Right ventricle myocardium inferior (tissue), 1 donor: ENCODE results near the gene FOXA3. TPM values are rescaled to one million over a fixed set of nuclear protein-coding genes. Genes with fewer than 3 reads are reported as not detected.

Source experiments
- ATAC-seq: fragments of 200-7000 bp; cut with Tn5 transposase; one replicate; pipeline ENCODE4 v1.9.1; 2020; ENCODE audit warnings: mild to moderate bottlenecking, moderate library complexity
- DNase-seq: peaks from one replicate; pipeline ENCODE4 v3.0.0; 2021; ENCODE audit errors: missing footprints
- intact Hi-C: fragments of 100-400 bp; cut with DNase I; formaldehyde crosslinking; loops from one replicate; pipeline ENCODE4 v1.11.0; 2022
- long read RNA-seq: library from polyadenylated mRNA; unstranded; transcript quantifications from one replicate; pipeline ENCODE4 v2.0.0, GENCODE V29; 2021
- total RNA-seq: library from RNA; stranded (reverse); fragmentation: NEBNext Ultra II Directional; extraction: Animal tissue kit (Norgen Biotek cat#: 25700); gene quantifications from one replicate; pipeline ENCODE4 v1.2.1, GENCODE V29; 2021
- donor health status: DM: no; HTN: yes; CAD: no; lungs with severe emphysema.

Gene FOXA3
- total RNA-seq, result not detected
- long read RNA-seq, result 0 reads

DNA sequence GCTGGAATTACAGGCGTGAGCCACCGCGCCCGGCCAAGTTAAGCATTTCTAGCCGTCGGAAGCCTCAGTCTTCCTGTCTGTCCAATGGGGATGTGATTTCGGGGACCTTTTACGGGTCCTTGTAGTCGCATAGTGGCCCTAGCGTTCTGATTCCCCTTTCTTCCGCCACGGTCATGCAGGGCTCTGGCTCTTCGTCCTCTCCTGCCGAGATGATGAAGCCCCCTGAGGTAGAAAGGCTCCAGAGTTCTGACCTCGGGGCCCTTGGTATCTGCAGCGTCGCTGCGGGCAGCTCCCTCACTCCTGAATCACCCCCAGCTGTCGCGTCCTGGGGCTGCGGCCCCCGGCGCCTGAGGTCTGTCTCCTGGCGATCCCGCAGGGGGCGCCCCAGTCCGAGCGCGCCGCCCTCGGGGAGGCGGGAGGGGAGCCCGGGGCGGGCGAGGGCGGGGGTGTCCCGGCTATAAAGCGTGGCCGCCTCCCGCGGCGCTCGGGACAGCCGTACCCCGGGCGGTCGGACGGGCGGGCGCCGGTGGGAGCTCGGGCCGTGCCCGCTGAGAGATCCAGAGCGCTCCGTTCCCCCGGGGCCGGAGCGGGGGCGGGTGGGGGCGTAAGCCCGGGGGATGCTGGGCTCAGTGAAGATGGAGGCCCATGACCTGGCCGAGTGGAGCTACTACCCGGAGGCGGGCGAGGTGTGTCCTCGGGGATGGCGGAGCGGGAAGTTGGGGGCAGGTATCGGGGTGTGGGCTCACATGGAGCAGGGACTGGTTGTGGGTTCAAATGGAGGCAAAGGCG is at the start of gene FOXA3:
FOXA3 (plus strand) TSS at position 487 of the 789 bp plus-strand sequence; CDS start at position 618, 131 bp downstream.
- peak; percentile 74 for DNase-seq
- intact Hi-C loops, result loop anchor here (1.0 to 5.0 kb wide), 3 partner anchors 23 to 92 kb away; partner anchors contain the start of genes IRF2BP1 and MYPOP
- ATAC-seq, result peak; percentile 18

DNA sequence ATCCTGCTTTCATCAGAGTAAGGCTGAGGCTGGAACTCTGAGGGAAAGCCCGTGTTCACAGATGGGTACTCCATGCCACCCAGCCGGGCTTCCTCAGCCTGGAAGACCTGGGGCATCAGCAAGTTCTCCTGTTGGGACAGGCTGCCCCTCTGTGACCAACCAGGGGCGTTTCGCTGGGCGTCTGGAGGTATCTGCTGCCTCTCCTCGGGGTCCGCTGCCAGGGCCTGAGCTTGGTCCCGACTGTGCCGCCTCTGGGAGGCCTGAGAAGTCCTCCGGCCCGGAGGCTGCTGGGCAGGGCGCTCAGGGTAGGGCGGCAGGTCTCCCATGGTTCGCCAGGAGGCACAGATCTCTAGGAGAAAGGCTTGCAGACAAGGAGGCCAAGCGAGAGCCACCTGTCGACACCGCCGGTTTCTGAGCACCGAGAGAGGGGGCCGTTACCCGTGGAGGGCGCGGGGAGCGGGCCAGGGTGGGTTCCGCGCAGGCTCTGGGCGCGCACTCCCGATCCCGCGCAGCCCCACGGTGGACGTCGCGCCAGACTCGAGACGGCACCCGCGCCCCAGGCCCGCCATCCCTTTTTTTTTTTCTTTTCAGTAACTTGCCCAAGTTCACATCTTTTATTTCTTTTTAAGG is 49.2 kb upstream of the FOXA3 start, which contains the start of gene RSPH6A:
RSPH6A (minus strand) TSS at position 458 of the 630 bp plus-strand sequence; CDS start at position 326, 132 bp downstream.
- intact Hi-C loops, result loop anchor here (5.0 kb wide), 1 partner anchor 72 kb away; the partner anchor contains the start of gene IRF2BP1
- no peak for DNase-seq
- ATAC-seq, result no peak

DNA sequence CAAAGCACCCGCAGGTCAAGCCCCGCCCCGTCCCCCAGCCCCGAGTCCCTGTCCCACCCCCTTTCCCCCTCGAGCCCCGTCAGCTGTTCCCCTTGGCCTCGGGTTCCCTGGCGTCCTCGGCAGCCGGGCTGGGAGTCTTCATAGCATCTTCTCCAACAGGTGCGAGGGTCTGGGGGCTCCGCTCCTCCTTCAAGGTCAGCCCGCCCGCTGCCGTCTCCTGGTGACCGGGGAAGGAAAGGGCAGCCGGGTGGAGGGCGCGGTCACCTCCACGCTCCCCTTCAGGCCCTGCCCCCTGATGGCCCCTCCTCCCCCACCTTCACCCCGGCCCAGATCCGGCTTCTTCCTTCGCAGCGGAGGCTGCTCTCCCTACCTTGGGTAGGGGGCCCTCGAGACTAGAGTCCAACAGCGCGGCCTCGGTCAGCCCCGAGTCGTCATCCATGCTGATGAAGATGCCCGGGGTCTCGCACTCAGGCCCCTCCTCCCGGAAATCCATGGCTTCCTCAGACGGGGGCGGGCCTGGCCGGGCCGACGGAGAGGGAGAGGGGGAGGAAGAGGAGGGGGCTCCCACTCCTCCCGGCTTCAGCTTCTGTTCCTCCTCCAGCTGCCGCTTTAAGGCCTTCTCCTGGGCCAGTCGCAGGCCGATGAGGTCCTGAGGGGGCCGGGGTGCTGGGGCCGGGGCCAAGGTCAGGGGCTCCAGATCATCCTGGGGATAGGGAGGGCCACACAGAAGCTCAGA is 48.5 kb upstream of the FOXA3 start:
- ATAC-seq (no peak), DNase-seq (no peak)
- intact Hi-C loops, result loop anchor here (5.0 kb wide), 1 partner anchor 72 kb away; the partner anchor contains the start of gene IRF2BP1

DNA sequence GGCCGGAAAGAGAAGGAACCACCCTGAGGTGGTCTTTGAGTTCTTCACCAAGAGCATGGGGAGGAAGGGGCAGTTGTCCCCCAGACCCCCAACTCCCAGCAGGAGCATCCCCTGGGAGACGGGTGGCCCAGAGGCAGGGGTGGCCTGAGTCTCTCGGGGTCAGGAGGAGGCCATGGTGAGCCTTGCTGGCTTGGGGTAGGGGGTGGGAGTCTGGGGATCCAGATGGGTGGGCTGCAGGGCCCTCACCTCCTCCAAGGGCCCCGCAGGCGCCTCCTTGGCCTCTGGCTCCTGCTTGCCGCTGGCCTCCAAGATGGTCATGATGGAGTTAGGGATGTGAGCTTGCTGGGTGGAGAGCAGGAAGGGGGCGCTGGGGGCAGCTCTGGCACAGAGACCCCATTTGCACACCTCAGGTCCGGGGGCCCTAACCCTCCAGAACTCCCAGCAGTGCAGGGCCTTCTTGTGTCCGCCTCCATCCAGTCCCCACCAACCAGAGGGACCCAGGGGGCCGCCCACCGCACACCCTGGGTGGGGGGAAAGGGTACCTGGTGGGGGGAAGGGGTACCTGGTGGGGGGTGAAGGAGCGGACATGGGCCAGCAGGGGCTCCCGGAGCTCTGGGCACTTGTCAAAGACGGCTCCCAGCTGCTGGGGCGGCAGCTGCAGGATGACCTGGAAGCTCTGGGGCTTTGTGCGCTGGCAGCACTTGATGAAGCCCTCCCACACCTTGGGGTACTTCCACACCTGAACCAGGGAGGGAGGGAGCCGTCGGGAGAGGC is 47.7 kb upstream of the FOXA3 start:
- ATAC-seq (no peak), DNase-seq (no peak)
- intact Hi-C loops, result loop anchor here (5.0 kb wide), 1 partner anchor 71 kb away; the partner anchor contains the start of gene IRF2BP1

DNA sequence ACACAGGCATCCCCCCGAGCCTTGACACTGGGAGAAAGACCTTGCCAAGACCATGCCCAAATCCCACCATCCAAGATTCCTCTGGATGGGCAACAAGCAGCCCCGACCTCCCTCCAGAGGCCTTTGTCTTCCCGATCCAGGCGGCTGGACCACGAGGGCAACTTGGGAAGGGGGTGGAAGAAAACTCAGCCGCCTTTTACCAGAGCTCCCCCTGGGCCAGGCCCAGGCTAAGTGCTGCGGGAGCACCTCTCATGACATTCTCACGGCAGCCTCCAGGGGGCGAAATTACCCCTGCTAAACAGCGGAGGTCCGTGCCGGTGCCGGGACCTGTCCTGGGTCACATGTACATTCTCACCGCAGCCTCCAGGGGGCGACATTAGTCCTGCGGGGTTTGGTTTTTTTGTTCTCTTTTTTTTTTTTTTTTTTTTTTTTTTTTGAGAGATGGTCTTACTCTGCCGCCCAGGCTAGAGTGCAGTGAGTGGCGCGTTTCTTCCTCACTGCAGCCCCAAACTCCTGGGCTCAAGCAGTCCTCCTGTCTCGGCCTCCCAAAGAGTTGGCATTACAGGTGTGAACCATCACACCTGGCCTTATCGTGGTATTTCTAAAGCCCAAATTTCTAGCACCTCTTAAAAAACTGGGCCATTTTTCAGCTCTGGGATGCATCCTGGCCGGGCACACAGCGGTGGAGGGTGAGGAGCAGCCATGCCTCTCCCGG is 47.0 kb upstream of the FOXA3 start:
- intact Hi-C loops, result loop anchor here (5.0 kb wide), 1 partner anchor 70 kb away; the partner anchor contains the start of gene IRF2BP1
- DNase-seq (peak; percentile 97), ATAC-seq (peak; percentile 88)

DNA sequence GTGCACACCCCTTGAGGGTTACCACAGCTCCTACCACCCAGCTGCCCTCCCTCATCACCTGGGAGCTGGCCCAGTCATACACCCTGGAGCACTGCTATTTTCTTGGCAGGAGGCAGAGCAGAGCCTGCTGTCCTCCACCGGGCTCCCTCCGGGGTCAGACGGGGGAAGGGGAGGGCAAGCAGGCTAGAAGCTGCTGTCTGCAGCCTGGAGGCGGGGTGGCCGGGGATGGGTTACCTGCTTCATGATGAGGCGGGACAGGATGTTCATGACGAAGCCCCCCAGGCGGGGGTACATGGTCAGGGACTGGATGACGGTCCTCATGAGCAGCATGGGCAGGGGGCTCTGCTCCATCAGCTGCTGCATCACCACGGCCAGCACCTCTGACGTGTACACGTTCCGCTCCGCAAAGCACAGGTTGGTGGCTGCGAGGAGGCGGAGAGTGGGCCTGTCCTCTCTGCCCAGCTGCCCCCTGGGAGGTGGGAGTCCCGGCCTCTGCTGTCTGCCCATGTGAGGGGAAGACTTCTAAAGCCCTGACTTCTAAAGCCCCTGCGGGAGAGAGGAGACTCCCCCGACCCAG is 46.3 kb upstream of the FOXA3 start:
- intact Hi-C loops, result loop anchor here (5.0 kb wide), 1 partner anchor 69 kb away; the partner anchor contains the start of gene IRF2BP1

DNA sequence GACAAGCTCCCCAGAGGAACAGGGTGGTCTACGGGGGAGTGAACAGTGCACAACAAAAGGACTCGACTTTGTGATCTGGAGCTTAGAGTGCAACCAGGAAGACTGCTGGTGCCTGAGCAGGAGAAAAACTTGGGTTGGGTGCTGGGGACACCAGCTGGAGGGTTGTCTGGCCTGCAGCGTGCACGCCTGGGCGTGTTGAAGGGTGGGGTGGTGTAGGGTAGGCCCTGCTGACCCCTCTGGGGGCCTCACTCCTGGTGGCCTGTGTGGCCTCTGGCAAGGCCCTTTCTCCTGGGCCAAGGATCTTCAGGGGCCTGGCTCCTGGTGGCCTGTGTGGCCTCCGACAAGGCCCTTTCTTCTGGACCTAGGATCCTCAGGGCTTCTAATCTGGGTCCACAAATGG is 44.4 kb upstream of the FOXA3 start:
- intact Hi-C loops, result loop anchor here (5.0 kb wide), 1 partner anchor 68 kb away; the partner anchor contains the start of gene IRF2BP1
- DNase-seq (no peak), ATAC-seq (no peak)

More for the DNA sequence above, 46.3 kb upstream of the FOXA3 start:
- DNase-seq, result no peak
- peak; percentile 21 for ATAC-seq

DNA sequence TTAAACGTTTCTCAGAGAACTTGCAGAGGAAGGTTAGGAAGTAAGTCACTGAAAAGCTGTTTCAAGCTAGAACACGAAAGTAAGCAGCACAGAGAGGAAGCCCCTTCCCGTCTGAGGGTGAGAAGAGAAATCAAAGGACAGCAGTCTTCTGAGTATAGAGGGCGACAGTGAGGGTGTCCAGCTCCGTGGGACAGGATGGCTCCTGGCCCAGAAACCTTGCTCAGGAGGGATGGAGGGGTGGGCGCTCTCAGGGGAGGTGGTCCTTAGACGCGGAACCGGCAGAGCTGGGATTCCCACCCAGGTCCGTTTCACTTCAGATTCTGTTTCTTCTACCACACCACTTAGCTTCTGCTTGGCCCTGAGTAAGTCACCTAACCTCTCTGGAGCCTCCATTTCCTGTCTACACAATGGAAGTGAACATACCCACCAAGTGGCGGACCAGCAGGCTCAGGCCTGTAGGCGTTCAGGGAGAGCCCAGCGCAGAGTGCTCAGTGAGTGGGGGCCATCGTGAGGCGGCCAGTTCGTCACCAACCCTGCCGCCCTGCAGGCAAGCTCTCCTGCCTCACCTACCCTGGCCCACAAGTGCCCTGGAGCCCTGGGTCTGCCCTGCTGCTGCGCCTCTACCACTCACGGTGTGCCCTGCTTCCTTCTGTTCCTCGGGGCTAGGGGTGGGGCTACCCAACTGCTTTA is 43.6 kb upstream of the FOXA3 start:
- DNase-seq (no peak), ATAC-seq (no peak)
- intact Hi-C loops, result no loop called here

DNA sequence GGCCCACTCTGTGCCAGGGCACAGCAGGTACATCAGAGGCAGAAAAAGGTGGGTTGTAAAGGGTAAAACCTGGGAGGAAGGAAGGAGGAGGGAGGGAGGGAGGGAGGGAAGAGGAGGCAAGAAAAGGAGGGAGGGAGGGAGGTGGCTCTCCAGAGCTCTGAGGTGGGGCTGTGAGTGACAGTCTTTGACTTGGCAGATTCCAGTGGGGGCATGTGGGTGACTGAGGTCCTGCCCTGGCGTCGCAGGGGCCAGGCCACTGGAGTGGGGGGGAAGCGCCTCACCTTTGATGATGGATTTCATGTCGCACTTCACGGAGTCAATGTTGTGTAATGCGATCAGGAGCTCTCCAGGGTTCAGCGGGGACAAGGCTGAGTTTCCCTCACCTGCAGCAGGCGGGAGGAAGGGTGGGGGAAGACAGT is 43.0 kb upstream of the FOXA3 start:
- DNase-seq (no peak), ATAC-seq (no peak)
- intact Hi-C loops, result no loop called here

DNA sequence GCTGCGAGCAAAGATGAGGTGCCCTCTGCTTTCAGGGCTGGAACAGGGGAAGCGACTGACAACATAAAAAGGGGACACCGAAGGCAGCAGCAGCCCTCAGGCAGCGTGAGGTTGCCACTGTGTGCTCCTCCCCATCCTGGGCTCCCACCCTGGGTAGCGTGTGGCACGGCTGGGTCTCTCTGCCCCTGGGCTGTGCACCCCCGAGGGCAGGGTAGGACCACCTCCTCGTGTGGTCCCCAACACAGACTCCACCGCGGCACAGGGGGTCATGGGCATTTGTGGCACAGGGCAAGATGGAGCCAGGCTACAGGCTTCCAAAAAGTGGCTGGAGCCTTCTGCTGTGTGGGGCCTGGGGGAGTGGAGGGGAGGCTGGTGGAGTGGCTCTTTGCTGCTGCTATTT is 42.6 kb upstream of the FOXA3 start:
- ATAC-seq (no peak), DNase-seq (no peak)
- intact Hi-C loops, result no loop called here

DNA sequence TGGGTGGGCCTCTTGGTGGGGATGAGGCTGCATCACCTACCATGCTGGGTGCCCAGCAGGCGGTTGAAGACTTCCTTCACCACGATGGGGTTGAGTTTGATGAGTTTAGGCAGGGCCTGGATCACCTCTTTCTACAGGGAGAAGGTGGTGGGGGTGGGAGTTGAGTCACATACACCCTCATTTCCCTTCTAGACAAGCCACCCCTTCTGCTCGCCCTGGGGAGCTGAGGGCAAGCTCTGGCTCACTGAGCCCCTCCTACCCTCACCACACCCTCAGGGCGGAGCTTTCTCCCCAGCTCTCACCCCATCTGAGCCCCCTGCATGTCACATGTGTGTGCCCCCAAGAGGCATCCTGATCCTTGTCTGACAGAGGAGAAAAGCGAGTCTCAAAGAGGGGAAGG is 41.4 kb upstream of the FOXA3 start:
- intact Hi-C loops, result no loop called here
- DNase-seq, result no peak
- no peak for ATAC-seq

DNA sequence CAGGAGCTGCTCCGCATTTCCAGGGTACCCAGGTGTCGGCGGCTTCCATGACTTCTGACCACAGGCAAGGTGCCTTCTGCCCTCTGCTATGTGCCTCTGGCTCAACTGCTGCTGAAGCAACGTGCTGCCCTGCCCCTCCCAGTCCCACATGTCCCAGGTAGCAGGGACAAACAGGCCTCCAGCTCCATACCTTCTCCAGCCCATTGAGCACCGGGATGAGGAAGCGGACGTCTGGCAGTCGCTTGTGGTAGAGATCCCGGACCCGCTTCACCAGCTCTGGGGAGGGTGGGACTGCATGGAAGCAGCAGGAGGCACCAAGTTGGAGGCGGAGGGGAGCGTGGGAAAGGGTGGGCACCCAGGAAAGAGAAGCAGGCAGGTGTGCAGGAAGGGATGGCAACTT is 40.9 kb upstream of the FOXA3 start:
- DNase-seq, result no peak
- intact Hi-C loops, result no loop called here
- ATAC-seq, result no peak

DNA sequence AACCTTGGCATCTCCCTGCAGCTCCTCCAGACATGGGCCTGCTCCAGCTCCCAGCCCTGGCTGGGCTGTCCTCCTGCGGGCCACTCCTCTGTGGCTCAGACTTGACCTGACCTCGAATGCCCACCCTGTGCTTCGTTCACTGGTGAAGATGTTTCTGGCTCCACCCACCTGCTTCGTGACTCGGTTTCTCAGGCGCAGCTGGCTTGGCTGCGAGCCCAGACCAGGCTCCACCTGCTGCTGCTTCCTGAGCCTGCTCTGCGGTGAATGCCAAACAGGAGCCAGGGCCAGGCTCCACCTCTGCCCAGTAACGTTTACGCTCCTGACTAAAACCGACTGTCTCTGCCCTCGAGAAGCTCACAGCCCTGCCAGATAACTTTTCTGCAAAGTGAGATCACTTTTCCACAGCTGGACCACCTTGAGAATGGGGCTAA is 40.1 kb upstream of the FOXA3 start:
- no peak for ATAC-seq
- intact Hi-C loops, result no loop called here
- no peak for DNase-seq

DNA sequence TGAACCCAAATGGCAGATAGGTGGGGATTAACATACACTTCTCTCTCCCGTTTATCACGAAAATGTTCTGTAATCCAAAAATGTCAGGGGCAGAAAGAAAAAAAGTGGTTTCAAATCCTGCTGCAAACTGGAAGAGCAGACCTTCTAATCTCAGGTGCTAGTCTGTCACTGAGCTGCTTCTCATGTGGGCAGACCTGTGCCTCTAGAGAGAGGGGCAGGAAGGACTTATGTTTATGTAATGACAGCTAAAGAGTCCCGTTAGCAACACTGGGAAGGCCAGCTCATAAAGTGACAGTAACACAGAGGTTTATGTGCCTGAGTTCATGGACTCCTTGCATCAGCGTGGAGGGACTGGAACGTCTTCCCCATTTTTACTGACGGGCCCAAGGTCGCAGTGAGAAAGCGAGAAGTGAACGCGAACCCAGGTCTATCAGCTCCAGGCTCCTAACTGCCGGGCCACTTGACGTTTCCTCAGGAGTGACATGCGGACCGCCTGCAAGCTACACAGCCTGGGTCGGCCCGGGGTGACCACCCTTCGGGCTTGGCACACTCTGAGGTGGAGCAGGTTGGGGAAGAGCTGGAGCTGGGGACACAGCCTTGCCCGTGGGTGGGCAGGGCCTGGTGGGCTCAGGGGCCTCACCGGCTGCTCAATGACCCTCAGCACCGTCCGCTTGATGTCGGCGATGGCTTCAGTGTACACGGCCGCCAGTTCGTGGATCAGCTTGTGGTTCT is 39.4 kb upstream of the FOXA3 start:
- ATAC-seq (no peak), DNase-seq (no peak)
- intact Hi-C loops, result no loop called here

DNA sequence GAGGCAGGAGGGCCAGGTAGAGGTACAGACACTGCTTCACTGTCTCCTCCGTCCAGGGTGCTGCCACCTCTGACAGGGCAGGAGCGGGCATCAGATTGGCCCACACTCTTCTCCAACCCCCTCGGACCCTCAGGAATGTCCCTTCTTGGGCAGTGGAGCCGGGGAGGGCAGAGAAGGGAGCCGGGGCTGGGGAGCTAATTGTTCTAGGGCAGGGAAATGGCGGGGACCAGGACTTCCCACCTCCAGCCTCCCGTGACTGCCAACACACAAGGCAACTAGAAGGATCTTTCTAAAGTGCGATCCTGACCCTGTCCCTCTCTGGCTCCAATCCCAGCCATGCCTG is 38.9 kb upstream of the FOXA3 start:
- DNase-seq (no peak), ATAC-seq (no peak)
- intact Hi-C loops, result no loop called here
